Activated effector memory CD4-positive, alpha-beta T cell treated with Interleukin-2 at 50 U/mL for 16 hours (primary cell): ENCODE results near the gene SFXN1.

Experiments used
- DNase-seq: peaks from one replicate; pipeline ENCODE4 v3.0.0-alpha.2; 2020

Gene SFXN1

GRCh38 chr5:175466700-175467318, 11.6 kb upstream of the SFXN1 start:
- DNase-seq: no peak

- no peak for DNase-seq
Measured at GRCh38 chr5:175467983-175468690, 10.2 kb upstream of the SFXN1 start.

DNA sequence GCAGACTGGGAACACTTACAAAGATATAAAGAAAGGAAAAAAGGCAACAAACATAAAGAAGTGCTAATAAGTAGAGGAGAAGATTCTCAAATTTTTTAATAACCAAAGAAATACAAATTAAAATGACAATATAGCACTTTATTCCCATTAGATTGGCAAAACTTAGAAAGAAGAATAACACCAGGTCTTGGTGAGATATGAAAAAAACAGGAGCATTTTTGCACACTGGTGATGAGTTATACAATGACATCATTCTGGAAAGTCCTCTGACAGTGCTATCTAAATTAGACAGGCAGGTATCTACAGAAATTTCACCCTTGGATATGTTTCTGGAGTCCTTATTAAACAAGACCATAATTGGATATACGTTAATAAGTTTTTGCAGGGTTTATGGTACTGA, 9.5 kb upstream of the SFXN1 start:
- DNase-seq: no peak

DNA sequence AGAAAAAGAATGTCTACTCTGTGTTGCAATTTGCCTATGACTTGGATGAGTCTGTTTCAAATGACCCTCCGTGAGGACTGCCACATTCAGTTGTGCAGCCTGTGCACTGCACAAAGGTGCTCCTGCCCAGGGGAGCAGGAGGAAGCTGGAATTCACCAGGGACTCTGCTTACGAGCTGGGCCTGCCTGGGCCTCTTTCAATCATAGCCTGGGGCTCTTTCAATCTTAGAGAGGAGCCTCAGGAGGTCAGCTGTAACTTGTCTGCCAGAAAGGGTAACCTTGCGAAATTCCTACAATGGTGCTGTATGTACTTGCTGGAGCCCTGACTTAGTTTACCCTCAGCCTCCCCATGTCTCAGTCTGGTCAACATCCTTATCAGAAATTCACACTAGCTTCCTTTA, 8.4 kb upstream of the SFXN1 start:
- DNase-seq: no peak

- DNase-seq: no peak
Measured at GRCh38 chr5:175470781-175471180, 7.6 kb upstream of the SFXN1 start.

GRCh38 chr5:175471196-175471595, 7.2 kb upstream of the SFXN1 start:
- no peak for DNase-seq

- DNase-seq: no peak
Measured at GRCh38 chr5:175471628-175472027, 6.7 kb upstream of the SFXN1 start.

GRCh38 chr5:175472378-175472777, 6.0 kb upstream of the SFXN1 start:
- no peak for DNase-seq

GRCh38 chr5:175475248-175475647, 3.1 kb upstream of the SFXN1 start:
- no peak for DNase-seq

- DNase-seq: no peak
Measured at GRCh38 chr5:175477440-175477839, 920 bp upstream of the SFXN1 start.

GRCh38 chr5:175478008-175478383, 364 bp upstream of the SFXN1 start:
- no peak for DNase-seq

DNA sequence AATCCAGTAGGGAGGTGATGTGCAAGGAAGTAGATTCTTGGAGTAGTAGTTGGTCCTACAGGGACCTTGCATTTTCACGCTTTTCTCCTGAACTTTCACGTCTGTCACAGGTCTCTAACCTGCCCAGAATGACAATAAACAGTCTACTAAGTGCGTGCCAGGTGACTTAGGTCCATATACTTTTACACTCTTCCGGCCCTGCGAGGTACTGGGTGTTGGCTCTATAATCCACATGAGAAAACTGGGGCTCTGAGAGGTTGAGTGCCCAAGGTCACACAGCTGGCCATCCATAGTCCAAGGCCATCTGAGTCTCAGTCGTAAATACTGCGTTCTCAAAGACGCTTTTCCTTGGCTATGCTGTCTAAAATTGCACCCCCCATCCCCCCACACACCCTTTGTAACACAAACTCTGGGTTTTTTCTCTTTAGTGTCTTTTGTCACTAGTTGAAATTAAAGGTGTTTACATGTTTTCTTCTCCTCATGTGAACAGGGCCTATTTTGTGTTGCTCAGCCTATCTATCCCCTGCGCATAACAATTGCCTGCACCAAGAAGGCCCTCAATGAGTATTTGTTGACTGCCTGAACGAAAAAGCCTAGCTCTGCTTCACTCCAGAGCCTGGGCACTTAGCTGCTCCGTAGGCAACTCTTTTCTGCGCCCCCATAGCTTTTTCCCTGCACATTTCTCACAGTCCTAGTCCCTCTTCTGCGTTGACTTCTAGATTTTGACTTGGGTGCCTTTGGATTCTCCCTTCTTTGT, 943 bp downstream of the SFXN1 start:
- no peak for DNase-seq

GRCh38 chr5:175483337-175483736, 5.0 kb downstream of the SFXN1 start:
- no peak for DNase-seq

DNA sequence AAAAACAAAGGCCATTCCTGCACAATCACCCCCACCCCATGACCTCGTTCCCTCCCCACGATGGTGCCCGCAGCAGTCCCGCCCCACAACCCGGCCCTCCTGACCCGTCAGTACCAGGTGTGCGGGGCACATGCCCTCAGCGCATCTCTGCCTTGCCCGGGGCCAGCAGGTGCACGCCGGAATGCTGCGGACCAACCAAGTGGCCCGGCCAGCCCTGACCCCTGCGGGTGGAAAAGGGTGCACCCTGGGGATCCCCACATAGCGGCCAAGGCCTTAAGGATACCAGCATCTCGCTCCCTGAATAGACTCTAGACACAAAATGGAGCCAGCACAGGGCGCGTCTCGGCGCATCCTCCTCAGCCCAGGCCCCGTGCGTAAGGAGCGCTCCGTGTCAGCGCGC, 6.0 kb downstream of the SFXN1 start:
- DNase-seq: no peak

DNA sequence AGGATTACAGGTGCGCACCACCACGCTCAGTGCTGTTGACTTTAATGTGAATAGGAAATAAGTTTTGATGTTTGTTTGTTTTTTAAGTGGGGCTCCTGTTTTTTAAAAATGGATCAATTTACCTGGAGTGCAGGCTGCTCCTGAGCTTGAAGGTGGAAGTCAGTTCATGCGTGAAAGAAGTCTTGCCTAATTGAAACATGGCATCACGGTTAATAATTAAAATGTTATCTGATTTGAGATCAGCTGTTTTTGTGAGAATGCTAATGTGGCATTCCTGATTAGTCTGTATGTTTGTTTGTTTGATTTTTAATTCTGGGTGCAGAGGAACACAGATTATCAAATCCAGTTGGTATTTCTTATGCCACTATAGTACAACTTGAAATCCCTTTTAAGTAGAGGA, 6.5 kb downstream of the SFXN1 start:
- DNase-seq: no peak

GRCh38 chr5:175485631-175486030, 7.3 kb downstream of the SFXN1 start:
- no peak for DNase-seq

GRCh38 chr5:175487514-175488222, 9.3 kb downstream of the SFXN1 start:
- DNase-seq: no peak

- DNase-seq: no peak
Measured at GRCh38 chr5:175489693-175490443, 11.5 kb downstream of the SFXN1 start.

- no peak for DNase-seq
Measured at GRCh38 chr5:175491223-175491622, 12.9 kb downstream of the SFXN1 start.

DNA sequence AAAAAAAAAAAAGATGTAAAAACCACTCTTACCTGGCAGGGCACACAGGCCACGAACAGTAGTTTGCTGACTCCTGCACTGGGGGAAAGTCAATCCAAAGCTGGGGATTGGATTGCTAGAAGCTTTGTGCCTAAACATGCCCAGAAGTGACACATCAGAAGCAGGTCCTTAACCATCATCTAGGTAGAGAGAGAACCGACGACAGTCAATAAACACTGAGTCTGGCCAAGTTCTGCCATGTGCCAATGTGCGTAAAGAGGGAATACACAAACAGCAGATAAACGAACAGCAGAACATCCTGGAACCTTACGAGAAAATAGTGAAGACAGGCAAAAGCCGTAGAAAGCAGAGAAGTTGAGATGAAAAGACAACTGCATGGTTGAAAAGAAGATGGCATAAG, 14.9 kb downstream of the SFXN1 start:
- no peak for DNase-seq

DNA sequence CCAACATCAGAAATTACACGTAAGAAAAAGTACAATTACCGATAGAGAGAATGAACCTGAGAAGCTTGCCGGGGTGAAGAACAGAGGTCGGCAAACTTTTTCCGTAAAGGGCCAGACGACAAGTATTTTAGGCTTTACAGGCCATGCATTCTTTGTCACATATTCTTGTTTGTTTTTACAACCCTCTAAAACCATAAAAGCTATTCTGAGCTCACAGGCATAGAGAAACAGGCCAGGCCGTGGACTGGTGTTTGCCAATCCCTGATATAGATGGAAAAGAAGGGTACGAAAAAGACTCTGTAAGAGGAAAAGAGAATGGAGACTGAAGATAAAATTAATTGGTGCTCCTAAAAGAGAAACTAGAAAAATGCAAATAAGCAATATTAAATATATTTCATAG, 15.4 kb downstream of the SFXN1 start:
- DNase-seq: no peak

- DNase-seq: no peak
Measured at GRCh38 chr5:175494264-175495183, 16.2 kb downstream of the SFXN1 start.
